Osteoblast (primary cell): ENCODE data around the gene SENP6. TPM values are rescaled to one million over a fixed set of nuclear protein-coding genes. Genes with fewer than 3 reads are reported as not detected.

Experiments
- DNase-seq: peaks from one replicate; pipeline ENCODE4 v3.0.0; 2011; ENCODE audit warnings: low spot score, mixed read lengths; ENCODE audit not compliant: insufficient read length; ENCODE audit errors: missing footprints
- H2AFZ ChIP-seq: 2 replicates; pipeline ENCODE4 v1.6.0; 2011; ENCODE audit warnings: mild to moderate bottlenecking, low read length
- H3K27ac ChIP-seq: 2 replicates; pipeline ENCODE4 v1.5.1; 2011; ENCODE audit warnings: mild to moderate bottlenecking, low read depth, low read length, moderate library complexity
- H3K27me3 ChIP-seq: 2 replicates; pipeline ENCODE4 v1.6.0; 2012; ENCODE audit warnings: mild to moderate bottlenecking, control low read depth, inconsistent platforms, low read length, moderate library complexity; ENCODE audit not compliant: insufficient read depth
- H3K36me3 ChIP-seq: 2 replicates; pipeline ENCODE4 v1.5.1; 2011; ENCODE audit warnings: mild to moderate bottlenecking, low read length, control low read depth, moderate library complexity; ENCODE audit not compliant: insufficient read depth
- H3K4me1 ChIP-seq: 2 replicates; pipeline ENCODE4 v1.5.1; 2011; ENCODE audit warnings: mild to moderate bottlenecking, low read length, control low read depth, moderate library complexity; ENCODE audit not compliant: insufficient read depth
- H3K4me2 ChIP-seq: 2 replicates; pipeline ENCODE4 v1.6.0; 2011; ENCODE audit warnings: mild to moderate bottlenecking, low read length; ENCODE audit not compliant: insufficient read depth
- H3K4me3 ChIP-seq: fragments of 200-600 bp; sonication (generic); 3 replicates; pipeline ENCODE4 v1.5.1; 2012; ENCODE audit warnings: mild to moderate bottlenecking, low read length, inconsistent platforms; ENCODE audit not compliant: insufficient read depth
- H3K79me2 ChIP-seq: 2 replicates; pipeline ENCODE4 v1.6.0; 2012; ENCODE audit warnings: mild to moderate bottlenecking, low read length, control low read depth, inconsistent platforms; ENCODE audit not compliant: insufficient read depth
- H3K9me3 ChIP-seq: 2 replicates; pipeline ENCODE4 v1.5.1; 2011; ENCODE audit warnings: low read depth, low read length, control low read depth
- H4K20me1 ChIP-seq: 2 replicates; pipeline ENCODE4 v1.6.0; 2012; ENCODE audit warnings: mild to moderate bottlenecking, low read length, control low read depth; ENCODE audit not compliant: insufficient read depth
- CTCF ChIP-seq: IDR thresholded peaks from 2 replicates; pipeline ENCODE4 v1.5.1; 2011; ENCODE audit warnings: mild to moderate bottlenecking, low read depth, low read length, moderate library complexity; ENCODE audit errors: extremely low read depth
- total RNA-seq: library from RNA; depleted of rRNA; stranded (reverse); fragments of >200 nt; gene quantifications from 2 replicates; pipeline ENCODE4 v1.2.3, GENCODE V29; 2012

SENP6 gene
- total RNA-seq, 1 donor: 107 TPM

GRCh38 chr6:75631859-75632635, 30.4 kb downstream of the SENP6 start:
- Histone ChIP-seq H3K36me3 (peaks cover 29% of the 10 kb centered on the region), H3K27me3 (no peaks in the 10 kb centered on the region), H3K4me2 (no peak overlapping the region), H4K20me1 (peaks cover 10% of the 10 kb centered on the region), H3K27ac (no peak overlapping the region), H3K4me1 (no peaks in the 10 kb centered on the region), H3K4me3 (no peak overlapping the region), H3K79me2 (peaks cover 60% of the 10 kb centered on the region), H3K9me3 (no peaks in the 10 kb centered on the region), H2AFZ (no peak overlapping the region)
- TF ChIP-seq CTCF: no peak
- DNase-seq: no peak

GRCh38 chr6:75633045-75633444, 31.4 kb downstream of the SENP6 start:
- Histone ChIP-seq H3K9me3 (no peaks in the 10 kb centered on the region), H3K79me2 (peaks cover 65% of the 10 kb centered on the region), H2AFZ (no peak overlapping the region), H3K27ac (no peak overlapping the region), H3K4me3 (no peak overlapping the region), H3K4me1 (no peaks in the 10 kb centered on the region), H3K27me3 (no peaks in the 10 kb centered on the region), H4K20me1 (peaks cover 10% of the 10 kb centered on the region), H3K4me2 (no peak overlapping the region), H3K36me3 (peaks cover 29% of the 10 kb centered on the region)
- DNase-seq: no peak
- TF ChIP-seq CTCF: no peak

GRCh38 chr6:75642311-75642710, 40.6 kb downstream of the SENP6 start:
- H3K4me2 ChIP-seq: no peak overlapping the region
- no peak for TF ChIP-seq CTCF
- peaks cover 6% of the 10 kb centered on the region for H3K36me3 ChIP-seq
- H4K20me1 ChIP-seq: no peaks in the 10 kb centered on the region
- no peak for DNase-seq
- H3K27me3 ChIP-seq: no peaks in the 10 kb centered on the region
- no peak overlapping the region for H2AFZ ChIP-seq
- no peak overlapping the region for H3K27ac ChIP-seq
- H3K4me1 ChIP-seq: no peaks in the 10 kb centered on the region
- H3K4me3 ChIP-seq: no peak overlapping the region
- peaks cover 6% of the 10 kb centered on the region for H3K79me2 ChIP-seq
- H3K9me3 ChIP-seq: no peaks in the 10 kb centered on the region

GRCh38 chr6:75643173-75643572, 41.5 kb downstream of the SENP6 start:
- Histone ChIP-seq H4K20me1 (no peaks in the 10 kb centered on the region), H3K27me3 (no peaks in the 10 kb centered on the region), H3K9me3 (no peaks in the 10 kb centered on the region), H3K4me2 (no peak overlapping the region), H3K4me3 (no peak overlapping the region), H3K4me1 (no peaks in the 10 kb centered on the region), H3K36me3 (peaks cover 6% of the 10 kb centered on the region), H3K79me2 (peaks cover 3% of the 10 kb centered on the region), H2AFZ (no peak overlapping the region), H3K27ac (no peak overlapping the region)
- no peak for DNase-seq
- TF ChIP-seq CTCF: no peak
